ENCODE data around the gene KRI1.
A peak's percentile ranks its signal among the peaks of the same experiment; 100 is the strongest.
"Not testable (repeated sequence)": the region's sequence is repeated elsewhere in the genome, so short reads cannot be mapped to it uniquely, and the experiment has no call there.

The KRI1 gene

DNA sequence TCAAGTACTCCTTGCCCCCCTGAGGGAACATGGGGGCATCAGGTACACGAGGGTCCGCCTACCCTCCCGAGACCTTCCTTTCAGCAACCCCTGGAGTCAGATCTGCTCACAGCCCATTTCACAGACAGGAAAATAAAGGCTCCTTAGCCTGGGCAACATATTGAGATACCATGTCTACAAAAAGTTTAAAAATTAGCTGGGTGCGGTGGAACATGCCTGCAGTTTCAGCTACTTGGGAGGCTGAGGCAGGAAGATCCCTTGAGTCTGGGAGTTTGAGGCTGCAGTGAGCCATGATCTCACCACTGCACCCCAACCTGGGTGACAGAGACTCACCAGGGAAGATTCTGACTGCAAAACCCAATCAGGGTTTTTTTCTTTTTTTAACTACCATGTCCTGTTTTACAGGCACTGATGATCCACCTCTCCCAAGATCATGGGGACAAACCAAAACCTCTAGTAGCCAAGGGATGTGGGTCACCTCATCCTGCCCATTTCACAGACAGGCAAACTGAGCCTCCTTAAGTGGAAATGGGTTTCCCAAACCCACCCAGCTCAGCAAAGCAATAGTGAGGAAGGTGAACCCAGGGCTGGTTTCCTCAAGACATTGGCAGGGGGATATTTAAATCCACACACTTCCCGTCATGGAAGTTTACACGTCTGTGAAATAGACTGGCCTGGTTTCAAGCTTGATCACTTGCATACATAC, 9.4 kb upstream of the KRI1 start:
- no peak for DNase-seq (ENCODE audit: low spot score)

DNA sequence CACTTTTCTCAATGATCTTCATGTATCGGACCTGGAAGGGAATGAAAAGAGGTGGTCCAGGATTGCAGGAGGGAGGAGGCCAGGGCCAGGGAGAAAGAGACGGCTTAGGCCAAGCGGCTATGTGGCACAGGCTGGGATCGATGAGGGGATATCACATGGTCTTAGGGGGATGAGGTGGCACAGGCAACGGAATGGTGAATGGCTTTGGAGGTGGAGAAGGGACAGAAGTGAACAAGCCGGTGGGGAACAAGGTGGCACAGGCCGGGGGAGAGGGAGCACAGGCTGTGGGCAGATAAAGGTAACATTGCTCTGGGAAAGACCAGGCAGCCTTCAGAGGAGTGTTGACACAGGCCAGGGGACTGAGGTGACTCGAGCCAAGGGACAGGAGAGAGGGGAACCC, 8.7 kb upstream of the KRI1 start:
- DNase-seq (ENCODE audit: low spot score), result no peak

DNA sequence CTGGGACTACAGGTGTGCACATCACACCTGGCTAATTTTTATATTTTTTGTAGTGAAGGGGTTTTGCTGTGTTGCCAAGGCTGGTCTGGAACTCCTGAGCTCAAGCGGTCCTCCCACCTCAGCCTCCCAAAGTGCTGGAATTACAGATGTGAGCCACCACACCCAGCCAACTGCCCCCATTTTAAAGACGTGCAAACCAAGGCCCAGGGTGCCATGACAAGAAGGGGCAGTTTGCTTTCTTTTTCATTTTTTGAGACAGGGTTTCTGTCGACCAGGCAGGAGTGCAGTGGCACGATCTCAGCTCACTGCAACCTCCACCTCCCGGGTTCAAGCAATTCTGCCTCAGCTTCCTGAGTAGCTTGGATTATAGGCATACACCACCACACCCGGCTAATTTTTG, 8.0 kb upstream of the KRI1 start:
- not testable (repeated sequence) for DNase-seq (ENCODE audit: low spot score)

DNA sequence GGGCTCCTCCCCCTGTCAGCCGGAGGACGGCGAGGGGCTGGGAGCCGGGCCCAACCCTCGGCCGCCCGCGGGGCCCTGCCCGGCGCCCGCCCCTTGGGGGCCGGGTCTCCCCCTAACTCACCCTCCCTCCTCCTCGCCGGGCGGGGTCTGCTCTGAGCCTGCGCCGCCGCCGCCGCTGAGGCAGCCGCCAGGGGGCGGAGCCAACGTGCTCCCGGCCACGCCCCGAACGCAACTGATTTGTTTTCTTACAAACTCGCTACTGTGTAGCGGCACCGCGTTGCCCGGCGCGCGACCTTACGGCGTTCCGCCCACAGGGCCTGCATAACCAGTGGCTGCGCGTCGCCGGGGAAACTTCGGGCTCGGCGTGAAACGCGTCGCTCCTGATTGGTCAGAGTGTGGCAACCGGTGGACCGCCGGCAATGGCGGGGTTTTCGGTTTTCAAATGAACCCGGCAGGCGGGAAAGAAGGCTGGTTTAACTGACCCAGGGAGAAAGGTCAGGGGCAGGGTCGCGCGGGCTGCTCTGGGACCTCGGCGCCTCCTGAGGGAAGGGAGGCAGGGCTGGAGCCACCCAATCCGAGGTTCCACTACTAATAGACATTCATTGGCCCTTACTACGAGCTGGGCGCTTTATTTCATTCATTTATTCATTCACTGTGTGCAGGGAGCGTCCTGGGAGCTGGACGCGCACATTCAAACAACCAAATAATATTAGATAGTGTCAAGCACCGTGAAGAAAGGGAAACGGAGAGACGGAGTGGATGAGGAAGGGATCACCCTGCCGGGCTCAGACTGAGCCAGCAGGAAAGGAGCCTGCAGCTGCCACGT, 3.2 kb upstream of the KRI1 start, which contains the start of gene CDKN2D:
Gene CDKN2D (minus strand): TSS at position 154 of the 826 bp plus-strand sequence. CDS start 326 bp downstream, outside the sequence.
- peak; percentile 100 for DNase-seq (ENCODE audit: low spot score)

DNA sequence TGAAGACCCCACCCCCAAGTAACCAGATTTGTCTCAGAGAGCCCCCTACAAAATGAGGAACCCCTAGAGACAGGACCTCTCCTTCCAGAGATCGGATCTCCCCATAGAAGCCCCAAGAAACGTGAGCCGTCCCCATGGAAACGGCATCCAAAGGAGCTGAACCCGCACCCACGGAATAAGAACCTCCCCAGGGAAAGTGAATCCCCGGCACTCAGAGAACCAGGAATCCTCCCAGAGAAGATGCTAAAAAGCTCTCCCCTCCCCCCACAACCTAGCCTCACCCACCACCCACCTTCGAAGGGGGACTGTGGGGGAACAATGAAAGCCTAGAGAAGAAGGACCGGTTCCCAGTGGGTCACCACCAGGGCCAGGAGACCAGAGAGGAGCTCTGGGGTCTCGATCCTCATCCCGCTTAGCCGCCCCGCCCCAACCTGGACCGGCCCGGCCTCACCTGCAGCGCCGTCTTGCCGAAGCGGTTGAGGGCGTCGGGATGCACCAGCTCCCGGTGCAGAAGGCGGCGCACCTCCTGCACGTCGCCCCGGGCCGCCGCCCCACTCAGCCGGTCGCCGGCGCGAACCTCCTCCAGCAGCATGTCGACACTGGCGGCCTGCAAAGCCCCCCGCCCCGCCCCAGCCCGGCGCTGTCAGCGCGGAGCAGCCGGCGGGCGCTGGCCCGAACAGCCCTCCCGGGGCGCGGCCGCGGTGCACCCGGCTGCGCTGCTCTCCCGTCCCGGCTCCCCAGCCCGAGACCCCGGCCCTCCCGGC, 2.4 kb upstream of the KRI1 start:
- DNase-seq (ENCODE audit: low spot score), result peak; percentile 57

DNA sequence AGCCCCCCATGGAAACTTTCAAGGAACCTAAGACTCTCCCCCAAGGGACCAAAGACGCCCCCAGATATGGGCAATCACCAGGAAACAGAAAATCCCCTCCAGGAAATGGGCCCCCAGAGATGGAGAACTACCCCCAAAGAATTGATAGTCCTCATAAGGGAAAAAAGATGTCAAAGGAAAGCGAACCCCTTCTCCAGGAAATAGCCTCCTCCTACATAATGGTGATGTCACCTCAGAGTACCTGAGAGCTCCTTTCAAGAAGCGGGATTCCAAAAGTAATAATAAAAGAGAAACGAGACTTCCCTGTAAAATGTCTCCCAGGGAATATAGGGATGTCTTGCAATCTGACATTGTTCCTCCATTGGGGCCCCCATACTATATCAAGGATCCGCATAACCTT, 1.8 kb upstream of the KRI1 start:
- no peak for DNase-seq (ENCODE audit: low spot score)

DNA sequence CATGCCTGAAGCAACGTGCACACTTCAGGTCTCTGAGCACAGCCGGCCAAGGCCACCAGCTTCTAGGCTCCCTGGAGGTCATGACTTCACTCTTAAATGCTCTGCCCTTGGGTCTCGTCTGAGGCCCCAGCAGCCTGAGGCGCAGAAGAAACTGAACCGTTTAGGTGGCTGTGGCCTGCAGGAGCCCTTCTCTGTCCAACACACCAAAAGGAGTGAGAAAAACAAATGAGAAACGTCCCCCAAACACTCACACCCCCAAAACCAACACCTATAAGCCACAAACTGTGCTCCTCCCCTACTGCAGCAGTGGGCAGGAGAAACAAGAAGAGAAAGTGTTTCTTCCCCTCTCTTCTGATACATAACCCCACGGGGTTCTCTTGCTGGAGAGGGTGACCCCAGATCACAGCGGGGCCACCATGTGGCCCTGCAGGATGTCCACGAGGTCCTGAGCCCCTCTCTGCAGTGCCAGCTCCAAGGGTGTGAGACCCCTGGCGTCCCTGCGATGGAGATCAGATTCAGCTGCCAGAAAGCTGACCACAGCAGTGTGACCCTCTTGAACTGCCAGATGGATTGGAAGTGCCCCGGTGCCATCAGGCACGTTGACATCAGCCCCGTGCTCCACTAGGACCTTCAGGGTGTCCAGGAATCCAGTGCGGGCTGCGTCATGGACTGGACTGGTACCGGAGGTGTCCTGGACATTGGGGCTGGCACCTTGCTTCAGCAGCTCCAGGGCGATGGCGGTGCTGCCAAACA, 1.0 kb upstream of the KRI1 start:
- DNase-seq (ENCODE audit: low spot score), result peak; percentile 70

DNA sequence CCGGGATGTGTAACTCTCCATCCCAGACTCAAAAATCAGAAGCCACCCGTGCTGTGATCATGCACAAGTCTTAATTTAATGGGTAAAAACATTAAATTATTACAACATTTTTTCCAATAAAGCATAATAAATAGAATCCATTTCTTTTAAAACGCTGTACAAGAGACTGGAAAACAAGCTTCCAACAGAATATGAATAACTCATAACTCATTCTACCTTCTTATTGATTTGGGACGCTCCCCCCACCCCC, 523 bp upstream of the KRI1 start:
- DNase-seq (ENCODE audit: low spot score), result no peak

DNA sequence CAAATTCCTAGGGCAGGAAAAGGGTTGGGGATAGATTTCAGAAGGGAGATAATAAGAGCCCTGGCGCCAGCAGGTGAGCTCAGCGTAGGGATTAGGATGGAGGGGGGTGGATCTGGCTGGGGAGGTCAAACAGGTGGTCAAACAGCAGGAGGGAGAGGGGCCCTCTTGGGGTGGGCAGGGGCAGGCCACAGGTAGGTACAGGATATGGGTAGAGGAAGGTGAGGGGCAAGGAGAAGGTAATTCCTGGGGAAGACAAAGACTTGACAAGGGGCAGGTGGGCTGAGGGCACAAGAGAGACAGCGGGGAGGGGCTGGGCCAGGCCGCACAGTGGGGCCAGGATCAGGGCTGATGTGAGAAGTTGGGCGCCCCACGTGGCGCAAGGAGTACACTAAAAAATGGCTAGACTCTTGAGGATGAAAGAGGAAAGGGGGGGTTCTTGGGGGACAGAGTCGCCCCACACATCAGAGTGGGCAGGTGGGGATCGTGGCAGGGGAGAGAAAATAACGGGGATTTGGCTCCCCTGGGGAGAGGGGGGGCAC, 713 bp downstream of the KRI1 start:
- DNase-seq (ENCODE audit: low spot score), result peak; percentile 48

DNA sequence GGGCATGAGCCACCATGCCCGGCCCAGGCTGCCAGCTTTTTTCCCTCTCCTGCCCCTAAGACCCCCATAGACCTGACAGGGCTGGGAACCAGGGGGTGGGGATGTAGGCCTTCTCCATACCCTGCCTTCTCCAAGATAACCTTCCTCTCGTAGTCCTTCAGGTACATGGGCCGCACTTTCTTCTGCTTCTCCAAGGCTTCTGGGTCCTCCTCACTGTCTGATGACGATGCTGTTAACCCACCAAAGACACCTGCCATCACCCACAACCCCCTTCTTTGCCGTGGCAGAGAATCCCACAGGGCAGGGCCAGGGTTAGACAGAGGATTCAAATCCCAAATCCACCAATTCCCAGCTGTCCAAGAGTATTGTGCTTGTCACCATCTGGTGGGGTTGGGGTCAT, 3.2 kb downstream of the KRI1 start:
- no peak for DNase-seq (ENCODE audit: low spot score)

DNA sequence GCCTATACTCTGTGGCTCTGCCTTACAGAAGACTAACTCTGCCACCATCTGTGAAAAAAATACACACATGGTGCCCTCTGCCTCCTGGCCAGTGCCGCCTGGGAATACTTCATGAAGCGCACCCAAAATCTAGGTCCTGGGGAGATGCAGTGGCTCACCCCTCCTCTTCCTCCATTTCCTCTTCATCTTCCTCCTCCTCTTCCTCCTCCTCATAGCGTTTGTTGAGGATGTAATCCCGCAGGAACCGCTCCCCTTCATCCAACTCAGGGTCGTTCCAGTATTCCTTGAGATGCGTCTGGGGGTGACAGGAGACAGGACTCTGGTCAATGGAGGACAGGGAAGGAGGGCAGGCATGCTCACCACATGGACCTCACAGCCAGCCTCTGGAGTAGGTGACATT, 5.7 kb downstream of the KRI1 start:
- no peak for DNase-seq (ENCODE audit: low spot score)

DNA sequence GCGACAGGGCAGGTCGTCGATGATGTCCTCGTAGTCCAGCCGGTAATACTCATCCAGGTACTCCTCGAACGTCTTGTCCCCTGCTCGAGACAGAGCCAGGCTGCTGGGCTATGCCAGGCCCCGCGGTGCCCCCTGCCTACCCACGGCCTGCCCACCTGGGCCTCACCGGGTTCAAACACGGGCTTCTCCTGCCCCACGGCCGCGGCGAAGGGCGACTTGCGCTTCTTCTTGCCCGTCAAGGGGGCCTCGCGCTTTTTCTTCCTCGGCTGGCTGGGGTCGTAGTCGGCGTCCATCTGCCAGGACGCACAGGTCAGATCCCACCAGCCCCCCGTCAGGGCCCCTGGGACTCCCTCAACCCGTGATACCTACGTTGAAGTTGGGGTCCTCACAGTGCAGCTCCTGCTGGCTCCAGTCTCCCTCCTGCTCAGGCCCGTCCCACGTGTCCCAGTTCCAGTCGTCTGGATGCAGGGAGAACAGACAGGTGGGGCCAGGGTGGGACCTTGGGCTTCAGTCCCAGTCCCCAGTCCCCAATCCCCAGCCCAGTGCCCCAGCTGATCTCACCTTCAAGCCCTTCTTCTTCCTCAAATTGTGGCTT, 8.1 kb downstream of the KRI1 start:
- DNase-seq (ENCODE audit: low spot score), result no peak

DNA sequence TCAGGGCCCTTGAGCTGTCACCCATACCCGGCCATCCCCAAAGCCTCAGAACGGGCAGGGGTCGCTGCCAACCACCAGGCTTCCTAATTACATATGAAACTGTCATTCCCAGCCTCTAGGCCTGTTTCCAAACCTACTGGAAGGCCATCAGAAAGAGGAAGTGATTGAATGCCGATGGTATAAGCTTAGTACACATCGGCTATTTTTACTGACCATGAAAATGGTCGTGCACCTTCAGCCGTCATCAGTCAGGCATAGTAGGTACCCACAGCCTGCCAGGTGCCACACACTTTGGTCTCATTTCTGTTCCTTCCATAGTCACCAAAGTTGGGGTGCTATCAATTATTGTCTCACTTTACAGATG, 10.2 kb downstream of the KRI1 start:
- no peak for DNase-seq (ENCODE audit: low spot score)

DNA sequence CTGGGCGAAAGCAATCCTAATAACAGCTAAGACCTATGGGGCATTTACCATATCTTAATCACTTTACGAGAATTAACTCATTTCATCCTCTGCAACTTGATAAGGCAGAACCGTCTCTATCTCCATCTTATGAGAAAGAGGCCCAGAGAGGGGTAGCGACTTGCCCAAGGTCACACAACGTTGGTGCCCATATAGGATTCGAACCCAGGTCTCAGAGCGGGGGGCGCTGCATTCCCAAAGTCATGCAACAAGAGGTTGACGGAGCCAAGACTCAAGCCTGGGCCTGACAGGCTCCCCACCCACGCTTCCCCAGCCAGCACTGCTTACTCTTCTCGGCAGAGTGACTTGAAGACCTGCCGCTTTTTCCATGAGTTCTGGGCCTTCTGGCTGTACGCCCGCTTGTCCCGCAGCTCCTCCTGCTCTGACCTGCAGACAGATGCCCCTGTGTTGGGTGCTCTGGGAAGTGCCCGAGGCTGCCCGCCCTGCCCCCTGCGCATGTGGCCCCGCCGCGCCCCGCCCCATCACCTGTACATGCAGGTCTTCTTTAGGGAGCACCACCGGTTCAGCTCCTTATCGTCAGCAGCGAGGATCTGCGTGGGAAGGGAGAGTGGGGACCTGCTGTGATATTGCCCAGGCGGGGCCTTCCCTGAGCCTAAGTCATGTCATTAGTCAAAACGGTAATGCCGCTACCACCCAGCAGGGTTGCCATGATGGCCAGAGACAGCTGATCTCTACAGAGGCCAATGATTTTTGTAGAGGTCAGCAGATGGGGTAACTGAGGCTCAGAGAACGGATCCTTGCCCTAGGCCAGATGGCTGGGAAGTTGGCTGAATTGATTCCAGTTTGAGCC, 10.8 kb downstream of the KRI1 start:
- DNase-seq (ENCODE audit: low spot score), result no peak

DNA sequence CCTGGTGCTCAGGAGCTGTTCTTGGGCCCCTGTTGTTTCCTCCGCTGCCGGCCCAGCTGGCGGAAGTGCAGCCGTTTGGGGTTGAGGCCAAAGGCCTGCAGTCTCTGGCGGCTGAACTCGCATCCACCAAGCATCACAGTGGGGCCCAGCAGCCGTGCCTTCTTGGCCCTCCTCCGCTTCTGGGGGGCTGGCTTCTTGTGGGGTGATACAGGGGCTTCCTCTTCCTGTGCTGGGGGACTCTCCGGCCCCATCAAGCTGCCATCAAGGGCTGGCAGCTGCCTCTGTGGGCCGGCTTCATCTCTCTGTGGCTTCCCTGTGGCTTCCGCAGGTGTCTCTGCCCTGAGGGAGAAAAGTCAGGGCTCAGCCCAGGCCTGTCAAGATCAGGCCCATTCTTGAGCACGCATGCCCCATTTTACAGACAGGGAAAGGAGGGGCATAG, 11.8 kb downstream of the KRI1 start:
- peak; percentile 60 for DNase-seq (ENCODE audit: low spot score)

DNA sequence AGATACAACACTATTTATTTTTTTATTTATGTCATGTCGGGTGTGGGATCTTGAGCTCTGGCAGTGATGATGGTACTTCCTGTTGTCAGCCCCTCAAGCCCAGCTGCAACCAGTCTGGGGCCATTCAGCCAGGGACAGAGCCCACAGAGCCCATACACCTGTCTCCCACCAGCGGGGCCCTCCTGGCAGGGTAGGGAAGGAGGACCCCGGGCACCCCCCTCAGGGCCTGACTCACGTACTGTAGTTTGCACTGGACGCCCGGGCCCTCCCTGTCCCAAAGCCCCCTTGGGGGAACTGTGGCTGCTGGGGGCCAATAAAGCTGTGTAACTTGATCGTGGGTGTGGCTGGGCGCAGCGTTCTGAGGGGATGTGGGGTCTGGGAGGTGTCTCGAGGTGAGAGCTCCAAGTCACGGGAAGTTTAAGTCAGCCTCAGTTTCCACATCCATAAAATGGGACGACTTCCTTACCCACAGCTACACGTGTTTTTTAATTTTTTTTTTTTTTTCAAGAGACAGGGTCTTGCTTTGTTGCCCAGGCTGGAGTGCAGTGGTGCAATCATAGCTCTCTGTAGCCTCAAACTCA, 12.6 kb downstream of the KRI1 start:
- DNase-seq (ENCODE audit: low spot score), result no peak

DNA sequence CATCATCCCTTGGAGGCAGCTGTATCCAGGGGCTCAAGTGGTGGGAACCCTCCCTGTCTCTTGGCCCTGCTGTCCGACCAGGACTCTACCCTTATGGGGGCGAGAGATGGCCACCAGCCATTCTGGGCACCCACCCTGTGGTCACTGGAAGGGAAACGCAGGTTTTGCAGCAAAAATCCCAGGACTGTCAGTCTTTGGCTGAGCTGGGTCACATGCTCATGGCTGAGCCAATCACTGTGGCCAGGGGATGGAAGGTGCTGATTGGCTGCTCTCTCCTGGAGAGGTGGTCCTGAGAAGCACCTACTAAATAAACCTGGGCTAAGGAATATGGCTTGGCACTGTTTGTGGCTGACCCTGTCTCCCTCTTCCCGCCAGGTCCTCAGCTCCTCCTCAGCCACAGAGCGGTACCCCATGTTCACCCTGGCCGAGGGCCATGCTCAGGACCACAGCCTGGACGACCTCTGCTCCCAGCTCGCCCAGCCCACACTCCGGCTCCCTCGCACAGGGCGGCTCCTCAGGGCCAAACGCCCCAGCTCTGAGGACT, 13.2 kb downstream of the KRI1 start:
- DNase-seq (ENCODE audit: low spot score), result no peak

DNA sequence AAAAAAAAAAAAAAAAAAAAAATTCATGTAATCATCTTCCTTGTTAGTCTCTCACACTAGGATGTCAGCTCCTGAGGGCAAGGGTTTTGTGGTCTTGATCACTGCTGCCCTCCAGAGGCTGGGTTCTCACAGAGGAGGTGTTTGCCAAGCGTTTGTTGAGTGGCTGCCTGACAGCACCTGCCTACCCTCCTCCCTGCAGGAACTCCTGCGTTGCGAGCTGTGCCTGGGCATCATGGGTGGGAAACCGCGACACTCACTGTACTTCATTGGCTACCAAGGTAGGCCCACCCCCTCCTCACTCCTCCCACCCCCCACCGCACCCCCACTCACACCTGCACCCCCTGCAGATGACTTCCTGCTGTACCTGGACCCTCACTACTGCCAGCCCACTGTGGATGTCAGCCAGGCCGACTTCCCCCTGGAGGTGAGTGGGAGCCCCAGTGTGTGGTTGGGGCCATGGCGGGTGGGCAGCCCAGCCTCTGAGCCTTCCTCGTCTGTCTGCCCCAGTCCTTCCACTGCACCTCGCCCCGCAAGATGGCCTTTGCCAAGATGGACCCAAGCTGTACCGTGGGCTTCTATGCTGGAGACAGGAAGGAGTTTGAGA, 14.0 kb downstream of the KRI1 start:
- DNase-seq (ENCODE audit: low spot score), result peak; percentile 52

DNA sequence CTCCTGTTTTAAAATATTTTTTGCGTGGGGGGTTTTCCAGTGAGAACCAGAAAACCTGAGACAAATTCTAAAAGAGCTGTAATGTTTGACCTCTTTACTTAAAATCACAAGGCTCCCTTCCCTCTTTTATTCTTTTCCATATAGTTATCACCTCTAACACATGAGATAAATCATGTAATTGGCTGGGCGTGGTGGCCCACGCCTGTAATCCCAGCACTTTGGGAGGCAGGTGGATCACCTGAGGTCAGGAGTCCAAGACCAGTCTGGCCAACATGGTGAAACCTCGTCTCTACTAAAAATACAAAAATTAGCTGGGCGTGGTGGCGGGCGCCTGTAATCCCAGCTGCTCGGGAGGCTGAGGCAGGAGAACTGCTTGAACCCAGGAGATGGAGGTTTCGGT, 14.8 kb downstream of the KRI1 start:
- not testable (repeated sequence) for DNase-seq (ENCODE audit: low spot score)

DNA sequence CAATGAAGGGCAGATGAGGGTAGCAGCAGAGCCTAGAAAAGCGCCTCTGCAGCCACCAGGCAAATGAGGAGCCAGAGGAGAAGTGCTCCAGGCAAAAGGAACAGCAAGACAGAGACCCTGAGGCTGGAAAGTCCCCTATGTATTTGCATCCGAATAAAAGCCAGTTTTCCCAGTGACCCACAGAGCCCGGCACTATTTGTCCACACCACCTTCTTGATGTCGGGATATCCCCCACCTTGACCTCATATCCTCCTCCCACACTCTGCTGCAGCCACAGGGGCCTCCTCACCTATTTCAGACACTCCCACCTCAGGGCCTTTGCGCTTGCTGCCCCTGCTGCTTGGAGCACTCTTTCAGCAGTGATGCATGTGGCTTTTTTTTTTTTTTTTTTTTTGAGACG, 15.5 kb downstream of the KRI1 start:
- no peak for DNase-seq (ENCODE audit: low spot score)

Data from CD4-positive, alpha-beta T cell treated with Interleukin-15 for 4 hours (primary cell).